Measurements from ENCODE around the gene CTU1. TPM values are rescaled to one million over a fixed set of nuclear protein-coding genes. Genes with fewer than 3 reads are reported as not detected.

Gene CTU1
- total RNA-seq, 1 donor from 2014 or later = 9.4 TPM

- no peak for DNase-seq (ENCODE audit: low spot score)
Measured at GRCh38 chr19:51083181-51083580, 25.0 kb downstream of the CTU1 start.

GRCh38 chr19:51082611-51083010 is 25.6 kb downstream of the CTU1 start, which contains the start of gene KLK14:
Gene KLK14 (minus strand): TSS chr19:51082887. CDS start chr19:51082614, 273 bp downstream.
- no peak for DNase-seq (ENCODE audit: low spot score)

- no peak for DNase-seq (ENCODE audit: low spot score)
Measured at GRCh38 chr19:51081476-51081875, 26.7 kb downstream of the CTU1 start.

GRCh38 chr19:51079481-51080110 is 28.6 kb downstream of the CTU1 start:
- DNase-seq (ENCODE audit: low spot score) = no peak

GRCh38 chr19:51078731-51079130 is 29.5 kb downstream of the CTU1 start:
- no peak for DNase-seq (ENCODE audit: low spot score)

- DNase-seq (ENCODE audit: low spot score) = no peak
Measured at GRCh38 chr19:51078104-51078503, 30.1 kb downstream of the CTU1 start.

- no peak for DNase-seq (ENCODE audit: low spot score)
Measured at GRCh38 chr19:51076631-51077213, 31.5 kb downstream of the CTU1 start.

- DNase-seq (ENCODE audit: low spot score) = no peak
Measured at GRCh38 chr19:51075998-51076397, 32.2 kb downstream of the CTU1 start.

GRCh38 chr19:51071095-51071405 is 37.2 kb downstream of the CTU1 start:
- DNase-seq (ENCODE audit: low spot score) = no peak

- DNase-seq (ENCODE audit: low spot score) = no peak
Measured at GRCh38 chr19:51070334-51071094, 37.7 kb downstream of the CTU1 start.

- DNase-seq (ENCODE audit: low spot score) = no peak
Measured at GRCh38 chr19:51066393-51067186, 41.6 kb downstream of the CTU1 start.

- no peak for DNase-seq (ENCODE audit: low spot score)
Measured at GRCh38 chr19:51065221-51065960, 42.8 kb downstream of the CTU1 start.

- no peak for DNase-seq (ENCODE audit: low spot score)
Measured at GRCh38 chr19:51064534-51065220, 43.5 kb downstream of the CTU1 start, which contains the start of gene KLK13. Gene KLK13 (minus strand): TSS chr19:51065092. CDS start chr19:51065067, 25 bp downstream.

- DNase-seq (ENCODE audit: low spot score) = no peak
Measured at GRCh38 chr19:51063664-51064063, 44.5 kb downstream of the CTU1 start.

GRCh38 chr19:51060973-51061372 is 47.2 kb downstream of the CTU1 start:
- no peak for DNase-seq (ENCODE audit: low spot score)

- DNase-seq (ENCODE audit: low spot score) = no peak
Measured at GRCh38 chr19:51060336-51060735, 47.9 kb downstream of the CTU1 start.

- no peak for DNase-seq (ENCODE audit: low spot score)
Measured at GRCh38 chr19:51059715-51060114, 48.5 kb downstream of the CTU1 start.

GRCh38 chr19:51055866-51056265 is 52.3 kb downstream of the CTU1 start:
- DNase-seq (ENCODE audit: low spot score) = no peak
